Mesodermal cell (in vitro differentiated cells): ENCODE measurements around the gene SSNA1.
A peak's percentile ranks its signal among the peaks of the same experiment; 100 is the strongest.

Source experiments
- H3K27ac ChIP-seq: 2 replicates; pipeline ENCODE4 v1.7.0; 2013; ENCODE audit warnings: mild to moderate bottlenecking, low read depth, low read length, moderate library complexity; ENCODE audit not compliant: severe bottlenecking
- H3K36me3 ChIP-seq: 2 replicates; pipeline ENCODE4 v1.7.1; 2013; ENCODE audit warnings: mild to moderate bottlenecking, low read length, moderate library complexity; ENCODE audit not compliant: control insufficient read depth, insufficient read depth
- H3K4me1 ChIP-seq: one replicate; pipeline ENCODE4 v1.7.1; 2013; ENCODE audit warnings: mild to moderate bottlenecking, low read length; ENCODE audit not compliant: insufficient read depth, control insufficient read depth, poor library complexity, severe bottlenecking
- H3K4me3 ChIP-seq: 2 replicates; pipeline ENCODE4 v1.7.0; 2013; ENCODE audit warnings: low read length, control low read depth, mild to moderate bottlenecking; ENCODE audit not compliant: insufficient read depth, poor library complexity, severe bottlenecking; ENCODE audit errors: extremely low read depth
- H3K9me3 ChIP-seq: 2 replicates; pipeline ENCODE4 v1.7.1; 2013; ENCODE audit warnings: mild to moderate bottlenecking, low read length, moderate library complexity; ENCODE audit not compliant: control insufficient read depth
- WGBS, 2 experiments: methylation state at CpG; one replicate each; pipeline ENCODE4 v1.1.5; 2013; ENCODE audit warnings: missing lambda C conversion rate in 2 of 2; ENCODE audit not compliant: insufficient coverage in 2 of 2; 5-methylcytosine and 5-hydroxymethylcytosine counted together

Gene SSNA1

DNA sequence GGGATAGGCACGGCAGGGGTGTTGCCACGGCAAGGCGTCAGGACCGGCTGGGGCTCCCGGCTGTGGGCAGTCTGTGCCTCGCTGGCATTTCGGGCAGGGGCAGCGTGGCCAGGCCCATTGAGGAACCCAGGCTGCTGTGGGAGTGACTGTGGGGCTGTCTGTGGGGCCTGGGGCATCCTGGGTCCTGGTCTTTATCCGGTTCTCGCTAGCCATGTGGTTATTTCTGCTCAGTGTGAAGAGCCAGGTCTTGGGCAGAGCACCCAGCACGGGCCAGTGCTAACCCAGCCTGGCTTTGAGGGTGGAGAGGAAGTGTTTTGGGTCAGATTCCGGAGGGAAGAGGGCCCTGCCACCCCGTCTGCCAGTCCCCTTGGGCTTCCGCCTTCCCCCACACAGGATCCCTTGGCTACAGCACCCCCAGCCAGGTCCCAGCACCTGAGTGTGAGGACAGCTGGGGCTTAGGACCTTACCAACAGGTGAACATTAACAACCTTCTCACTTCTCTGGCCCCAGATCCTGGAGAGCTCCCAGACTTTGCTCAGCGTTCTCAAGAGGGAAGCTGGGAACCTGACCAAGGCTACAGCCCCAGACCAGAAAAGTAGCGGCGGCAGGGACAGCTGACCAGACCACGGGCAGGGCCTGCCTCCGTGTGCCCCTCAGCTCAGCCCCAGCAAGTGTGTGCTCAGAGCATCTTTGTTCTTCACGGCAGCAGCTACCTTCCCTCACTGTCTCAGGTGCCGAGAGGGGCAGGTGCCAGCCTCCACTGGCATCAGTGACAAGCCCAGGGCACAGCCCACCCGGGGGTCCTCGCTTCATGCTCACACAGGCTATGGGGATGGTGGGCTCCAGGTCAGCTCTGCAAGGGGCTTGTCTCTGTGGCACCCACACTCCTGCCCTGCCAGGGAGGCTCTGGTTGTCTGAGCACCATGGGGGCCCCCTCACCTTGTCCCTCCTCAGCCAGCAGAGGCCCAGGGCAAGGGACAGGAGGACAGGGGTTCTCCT is 1.1 kb downstream of the SSNA1 start:
- Histone ChIP-seq H3K4me1 (peaks cover 21% of the 10 kb centered on the region), H3K4me3 (peak overlapping the region; percentile 91), H3K27ac (peak overlapping the region; percentile 94), H3K9me3 (no peaks in the 10 kb centered on the region), H3K36me3 (peaks cover 39% of the 10 kb centered on the region)
- WGBS, 2 experiments = 54 to 56% methylated on average over 18 to 21 of the region's 23 CpGs

DNA sequence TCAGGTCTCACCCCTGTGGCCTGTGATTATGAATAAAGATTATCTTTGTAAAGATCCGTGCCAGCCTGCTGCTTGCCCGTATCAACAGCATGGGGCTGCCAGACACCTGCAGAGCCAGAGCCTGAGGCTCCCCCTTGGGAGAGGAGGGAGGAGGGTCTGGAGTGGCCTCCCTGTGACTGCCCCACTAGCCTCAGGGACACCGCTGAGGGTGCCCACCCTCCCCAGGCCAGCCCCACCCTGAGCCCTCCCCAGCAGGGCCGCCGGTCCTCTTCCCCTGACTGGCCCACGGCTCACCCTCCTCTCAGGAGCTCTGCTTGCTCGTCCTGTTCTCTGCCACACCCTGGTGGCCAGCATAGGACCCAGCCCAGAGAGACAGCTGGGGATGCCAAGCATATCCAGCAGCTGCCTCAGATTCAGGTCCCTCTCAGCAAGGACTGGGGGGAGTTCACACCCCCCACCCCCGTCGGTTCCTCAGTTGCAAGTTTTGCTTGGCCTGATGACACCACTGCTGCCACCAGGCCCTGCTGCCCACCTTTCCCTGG is 1.9 kb downstream of the SSNA1 start:
- H3K4me3 ChIP-seq = no peak overlapping the region
- WGBS, 2 experiments = 91 to 100% methylated on average over 2 to 7 of the region's 9 CpGs
- no peaks in the 10 kb centered on the region for H3K9me3 ChIP-seq
- H3K36me3 ChIP-seq = peaks cover 39% of the 10 kb centered on the region
- H3K27ac ChIP-seq = no peak overlapping the region
- peaks cover 21% of the 10 kb centered on the region for H3K4me1 ChIP-seq

DNA sequence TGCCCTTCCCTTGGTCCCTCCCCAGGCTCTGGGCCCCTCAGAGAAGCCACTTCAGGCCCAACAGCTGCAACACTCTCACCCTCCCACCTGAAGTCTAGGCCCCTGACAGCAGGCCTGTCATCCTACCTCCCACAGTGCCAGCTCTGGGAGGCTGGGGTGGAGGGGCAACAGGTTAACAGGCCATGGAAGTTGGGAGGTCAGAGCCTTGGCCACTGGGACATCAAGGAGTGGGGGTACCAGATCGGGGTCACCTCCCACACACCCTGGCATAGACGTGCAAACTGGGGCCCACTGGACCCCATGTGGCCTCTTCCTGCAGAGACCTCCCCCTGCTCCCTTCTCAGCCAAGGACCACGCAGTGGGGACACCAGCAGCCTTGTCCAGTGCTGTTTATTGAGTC is 2.8 kb downstream of the SSNA1 start:
- Histone ChIP-seq H3K36me3 (peaks cover 31% of the 10 kb centered on the region), H3K27ac (no peak overlapping the region), H3K4me3 (no peak overlapping the region), H3K9me3 (no peaks in the 10 kb centered on the region), H3K4me1 (peaks cover 21% of the 10 kb centered on the region)
- 100% methylated on average over 1 to 3 of the region's 3 CpGs for WGBS, 2 experiments

DNA sequence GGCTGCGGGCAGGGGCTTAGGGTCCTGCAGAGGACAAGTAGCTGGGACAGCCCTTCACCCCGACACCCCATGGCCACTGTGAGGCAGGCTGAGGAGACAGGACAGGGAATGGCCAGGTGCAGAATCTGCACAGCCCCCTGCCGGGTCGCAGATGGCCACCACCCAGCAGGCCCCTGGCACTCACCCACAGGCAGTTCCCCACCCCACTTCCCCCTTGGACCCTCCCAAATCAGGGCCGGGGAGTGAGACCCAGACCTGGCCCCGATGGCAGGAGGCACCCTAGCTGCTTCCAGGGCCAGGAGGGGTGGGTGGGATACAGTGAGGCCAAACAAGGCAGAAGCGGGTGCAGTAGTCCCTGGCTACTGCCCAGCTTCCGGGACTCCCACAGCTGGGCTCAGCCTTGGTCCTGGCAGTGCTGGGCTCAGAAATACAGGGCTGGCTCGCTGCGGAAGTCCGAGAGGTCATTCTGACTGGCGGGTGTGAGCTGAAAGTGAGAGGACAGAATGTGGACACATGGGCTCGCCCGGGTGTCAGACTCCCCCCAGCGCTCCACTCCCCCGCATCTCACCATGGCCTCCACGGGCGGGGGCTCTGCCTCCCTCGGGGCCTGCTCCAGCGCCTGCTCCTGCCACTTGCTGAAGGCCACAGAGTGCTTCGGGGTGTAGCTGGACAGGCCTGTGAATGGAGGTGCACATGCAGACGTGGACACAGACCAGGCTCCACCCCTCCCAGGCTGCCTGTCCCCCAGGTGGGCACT is 3.4 kb downstream of the SSNA1 start:
- no peaks in the 10 kb centered on the region for H3K9me3 ChIP-seq
- H3K4me3 ChIP-seq = no peak overlapping the region
- H3K36me3 ChIP-seq = peaks cover 26% of the 10 kb centered on the region
- 94 to 95% methylated on average over 10 to 17 of the region's 22 CpGs for WGBS, 2 experiments
- H3K27ac ChIP-seq = no peak overlapping the region
- peaks cover 21% of the 10 kb centered on the region for H3K4me1 ChIP-seq

DNA sequence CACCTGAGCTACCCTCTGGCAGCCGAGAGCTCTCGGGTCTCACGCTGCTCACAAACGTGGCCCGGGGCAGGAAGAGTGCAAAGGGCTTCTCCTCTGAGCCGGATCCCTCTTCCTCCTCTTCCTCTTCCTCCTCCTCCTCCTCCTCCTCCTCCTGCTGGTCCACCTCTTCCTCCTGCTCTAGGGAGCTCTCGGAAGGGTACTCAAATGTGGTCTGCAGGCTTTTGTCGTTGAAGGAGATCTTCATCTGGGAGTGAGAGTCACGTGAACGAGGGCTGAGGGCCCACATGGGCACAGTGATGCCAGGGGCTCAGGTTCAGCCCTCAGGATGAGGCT is 3.9 kb downstream of the SSNA1 start:
- Histone ChIP-seq H3K9me3 (no peaks in the 10 kb centered on the region), H3K36me3 (peaks cover 20% of the 10 kb centered on the region), H3K27ac (no peak overlapping the region), H3K4me3 (no peak overlapping the region), H3K4me1 (peaks cover 16% of the 10 kb centered on the region)
- WGBS, 2 experiments = 91 to 100% methylated on average over 4 to 9 of the region's 10 CpGs

DNA sequence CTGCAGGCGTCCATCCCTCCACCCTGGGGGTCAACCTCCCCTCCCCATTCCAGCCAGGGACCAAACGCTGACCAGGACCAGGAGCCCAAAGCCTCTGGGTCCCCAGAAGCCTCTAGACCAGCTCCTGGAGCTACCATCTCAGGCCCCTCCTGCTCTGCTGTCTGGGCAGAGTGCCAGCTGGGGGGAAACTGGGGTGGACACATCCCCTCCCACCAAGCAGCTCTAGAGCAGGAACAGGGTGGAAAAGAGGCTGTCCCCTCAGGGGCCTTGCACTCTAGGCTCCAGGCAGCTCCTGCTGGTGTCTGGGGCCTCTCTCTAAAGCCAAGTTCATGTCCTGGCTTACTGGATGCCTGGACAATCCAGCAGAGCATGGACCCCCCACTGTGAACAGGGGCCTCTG is 4.4 kb downstream of the SSNA1 start:
- peaks cover 20% of the 10 kb centered on the region for H3K36me3 ChIP-seq
- H3K4me1 ChIP-seq = peaks cover 12% of the 10 kb centered on the region
- H3K27ac ChIP-seq = no peak overlapping the region
- 90 to 92% methylated on average over 2 of the region's 2 CpGs for WGBS, 2 experiments
- H3K4me3 ChIP-seq = no peak overlapping the region
- H3K9me3 ChIP-seq = no peaks in the 10 kb centered on the region

DNA sequence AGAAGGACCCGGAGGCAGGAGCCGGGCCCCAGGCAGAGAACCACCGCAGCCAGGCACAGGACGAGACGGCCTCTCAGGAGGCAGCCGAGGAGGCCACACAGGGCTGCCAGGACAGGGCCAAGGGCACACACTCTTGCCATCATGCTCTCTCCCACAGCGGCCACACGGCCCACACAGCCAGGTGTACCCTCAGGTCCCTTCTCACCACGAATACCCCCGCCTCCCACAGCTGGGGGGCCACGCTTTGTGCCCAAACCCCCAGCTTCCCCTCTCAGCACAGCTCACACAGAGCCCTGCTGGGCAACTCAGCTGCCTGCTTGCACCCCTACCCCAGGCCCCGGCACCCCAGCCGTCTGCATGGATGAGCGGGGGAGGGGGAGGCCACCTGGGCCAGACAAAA is 5.3 kb downstream of the SSNA1 start:
- Histone ChIP-seq H3K4me3 (no peak overlapping the region), H3K4me1 (peaks cover 14% of the 10 kb centered on the region), H3K27ac (no peak overlapping the region), H3K9me3 (no peaks in the 10 kb centered on the region), H3K36me3 (peaks cover 20% of the 10 kb centered on the region)
- 97 to 98% methylated on average over 8 to 9 of the region's 14 CpGs for WGBS, 2 experiments

DNA sequence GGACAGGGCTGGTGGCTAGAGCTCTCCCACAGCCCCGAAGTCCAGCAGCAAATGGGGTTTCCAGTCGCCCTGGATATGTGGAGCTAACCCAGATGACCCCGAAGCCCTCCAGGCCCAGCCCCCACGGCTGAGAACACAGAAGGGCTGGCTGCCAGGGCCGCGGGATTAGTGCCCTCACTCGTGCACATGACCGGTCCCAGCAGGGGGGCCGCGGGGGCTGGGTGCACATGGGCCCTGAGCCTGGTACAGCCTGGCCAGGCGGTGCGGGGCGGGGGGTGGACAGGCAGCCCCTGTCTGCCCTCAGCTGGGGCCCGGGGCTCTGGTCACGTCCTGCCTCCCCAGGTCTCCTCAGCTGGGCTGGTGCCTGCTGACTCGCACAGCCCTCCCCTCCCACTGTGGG is 5.9 kb downstream of the SSNA1 start:
- Histone ChIP-seq H3K36me3 (peaks cover 20% of the 10 kb centered on the region), H3K9me3 (no peaks in the 10 kb centered on the region), H3K27ac (no peak overlapping the region), H3K4me3 (no peak overlapping the region), H3K4me1 (peaks cover 19% of the 10 kb centered on the region)
- WGBS, 2 experiments = 85 to 87% methylated on average over 13 to 16 of the region's 16 CpGs

DNA sequence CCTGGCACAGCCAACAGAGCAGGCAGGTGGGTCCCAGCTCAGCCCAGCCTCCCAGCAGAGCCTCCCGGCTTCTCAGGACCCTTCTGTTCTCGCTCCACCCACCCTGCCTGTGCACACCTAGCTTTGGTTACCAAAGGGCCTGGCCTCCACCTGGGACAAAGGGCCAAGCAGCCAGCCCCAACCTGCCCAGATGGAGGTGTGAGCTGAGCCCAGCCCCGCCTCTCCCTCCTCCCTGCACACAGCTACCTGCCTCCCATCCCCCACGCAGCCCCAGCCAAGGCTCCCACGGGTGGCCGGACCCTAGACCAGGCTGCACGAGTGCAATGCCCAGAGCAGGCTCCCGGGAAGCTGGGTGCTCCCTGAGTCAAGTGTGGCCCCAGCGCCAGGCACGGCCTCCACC is 6.4 kb downstream of the SSNA1 start:
- WGBS, 2 experiments = 80 to 96% methylated on average over 6 to 7 of the region's 10 CpGs
- no peaks in the 10 kb centered on the region for H3K9me3 ChIP-seq
- no peak overlapping the region for H3K4me3 ChIP-seq
- peaks cover 14% of the 10 kb centered on the region for H3K4me1 ChIP-seq
- no peak overlapping the region for H3K27ac ChIP-seq
- H3K36me3 ChIP-seq = peaks cover 19% of the 10 kb centered on the region

DNA sequence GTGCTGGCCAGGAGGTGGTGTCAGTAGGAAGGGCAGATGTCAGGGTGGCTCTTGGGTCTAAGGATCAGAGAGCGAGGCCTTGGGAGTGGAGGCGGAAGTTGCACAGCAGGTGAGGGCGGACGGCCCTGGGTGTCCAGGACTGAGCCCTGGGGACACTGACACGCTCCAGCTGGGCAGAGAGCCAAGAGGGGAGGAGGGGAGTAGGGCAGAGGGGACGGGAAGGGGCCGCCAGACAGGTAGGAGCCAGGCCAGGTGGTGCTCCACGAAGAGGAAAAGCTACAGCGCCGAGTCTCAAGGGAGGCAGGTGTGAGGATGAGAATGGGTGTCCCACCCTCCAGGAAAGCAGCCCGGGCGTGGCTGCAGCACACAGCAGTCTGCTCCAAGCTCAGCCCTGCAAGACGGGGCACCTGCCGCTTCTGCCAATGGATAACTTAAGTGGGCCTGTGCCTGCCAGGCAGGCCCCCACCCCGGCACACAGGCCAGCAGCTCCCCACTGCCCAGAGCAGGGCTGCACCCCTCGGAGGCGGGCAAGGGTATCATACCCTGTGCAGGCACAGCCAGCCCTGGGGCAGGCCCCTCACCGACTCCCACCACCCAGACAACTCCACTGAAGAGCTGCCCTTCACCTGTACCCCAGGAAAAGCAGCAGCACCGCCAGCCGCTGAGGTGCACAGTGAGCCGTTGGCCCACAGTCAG is 7.2 kb downstream of the SSNA1 start:
- Histone ChIP-seq H3K36me3 (peaks cover 13% of the 10 kb centered on the region), H3K27ac (no peak overlapping the region), H3K4me3 (no peak overlapping the region), H3K4me1 (peaks cover 8% of the 10 kb centered on the region), H3K9me3 (no peaks in the 10 kb centered on the region)
- 93 to 97% methylated on average over 20 to 21 of the region's 21 CpGs for WGBS, 2 experiments
